Measurements from ENCODE around the gene UBN1.
"Not testable (repeated sequence)": the region's sequence is repeated elsewhere in the genome, so short reads cannot be mapped to it uniquely, and the experiment has no call there.

Gene UBN1

DNA sequence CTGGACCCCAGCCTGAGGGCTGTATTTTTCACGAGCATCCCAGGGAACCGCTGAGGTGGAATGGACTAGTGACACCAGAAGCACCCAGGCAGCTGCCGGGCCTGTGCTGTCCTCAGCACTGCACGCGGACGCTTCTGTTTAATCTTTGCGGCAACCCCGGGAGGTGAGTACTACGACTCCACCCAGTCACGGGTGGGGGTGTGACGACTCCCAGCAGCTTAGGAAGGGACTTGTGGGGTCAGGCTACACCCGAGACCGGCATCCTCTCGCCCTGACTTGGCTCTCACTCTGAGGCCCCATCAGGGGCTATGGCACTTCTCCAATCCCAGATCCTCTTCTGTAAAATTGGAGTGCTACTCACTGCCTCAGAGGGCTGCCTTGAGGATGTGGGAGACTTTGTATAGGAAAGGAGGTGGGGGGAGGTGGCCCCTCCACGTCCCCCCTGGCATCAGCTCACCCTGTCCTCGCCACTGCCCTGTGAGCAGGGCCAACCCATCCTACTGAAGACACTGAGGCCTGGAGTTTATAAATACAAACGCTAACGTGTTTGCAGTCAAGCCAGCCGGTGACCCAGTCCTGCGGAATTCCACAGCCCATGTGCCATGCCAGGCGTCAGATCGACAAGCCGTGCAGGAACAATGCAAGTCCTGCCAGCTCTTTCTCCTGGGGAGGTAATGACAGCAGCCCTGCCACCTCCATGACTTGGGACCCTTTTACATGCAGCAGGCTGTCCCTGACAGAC, 45.3 kb downstream of the UBN1 start:
- TF ChIP-seq, protein P1, sequence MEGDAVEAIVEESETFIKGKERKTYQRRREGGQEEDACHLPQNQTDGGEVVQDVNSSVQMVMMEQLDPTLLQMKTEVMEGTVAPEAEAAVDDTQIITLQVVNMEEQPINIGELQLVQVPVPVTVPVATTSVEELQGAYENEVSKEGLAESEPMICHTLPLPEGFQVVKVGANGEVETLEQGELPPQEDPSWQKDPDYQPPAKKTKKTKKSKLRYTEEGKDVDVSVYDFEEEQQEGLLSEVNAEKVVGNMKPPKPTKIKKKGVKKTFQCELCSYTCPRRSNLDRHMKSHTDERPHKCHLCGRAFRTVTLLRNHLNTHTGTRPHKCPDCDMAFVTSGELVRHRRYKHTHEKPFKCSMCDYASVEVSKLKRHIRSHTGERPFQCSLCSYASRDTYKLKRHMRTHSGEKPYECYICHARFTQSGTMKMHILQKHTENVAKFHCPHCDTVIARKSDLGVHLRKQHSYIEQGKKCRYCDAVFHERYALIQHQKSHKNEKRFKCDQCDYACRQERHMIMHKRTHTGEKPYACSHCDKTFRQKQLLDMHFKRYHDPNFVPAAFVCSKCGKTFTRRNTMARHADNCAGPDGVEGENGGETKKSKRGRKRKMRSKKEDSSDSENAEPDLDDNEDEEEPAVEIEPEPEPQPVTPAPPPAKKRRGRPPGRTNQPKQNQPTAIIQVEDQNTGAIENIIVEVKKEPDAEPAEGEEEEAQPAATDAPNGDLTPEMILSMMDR (conservative IDR thresholded peaks at IDR 0.05; ENCODE audit: low read length): no peak
- DNase-seq (ENCODE audit: low read depth): peak; percentile 23
- H3K4me3 ChIP-seq (ENCODE audit: low read length): no peak overlapping the region

DNA sequence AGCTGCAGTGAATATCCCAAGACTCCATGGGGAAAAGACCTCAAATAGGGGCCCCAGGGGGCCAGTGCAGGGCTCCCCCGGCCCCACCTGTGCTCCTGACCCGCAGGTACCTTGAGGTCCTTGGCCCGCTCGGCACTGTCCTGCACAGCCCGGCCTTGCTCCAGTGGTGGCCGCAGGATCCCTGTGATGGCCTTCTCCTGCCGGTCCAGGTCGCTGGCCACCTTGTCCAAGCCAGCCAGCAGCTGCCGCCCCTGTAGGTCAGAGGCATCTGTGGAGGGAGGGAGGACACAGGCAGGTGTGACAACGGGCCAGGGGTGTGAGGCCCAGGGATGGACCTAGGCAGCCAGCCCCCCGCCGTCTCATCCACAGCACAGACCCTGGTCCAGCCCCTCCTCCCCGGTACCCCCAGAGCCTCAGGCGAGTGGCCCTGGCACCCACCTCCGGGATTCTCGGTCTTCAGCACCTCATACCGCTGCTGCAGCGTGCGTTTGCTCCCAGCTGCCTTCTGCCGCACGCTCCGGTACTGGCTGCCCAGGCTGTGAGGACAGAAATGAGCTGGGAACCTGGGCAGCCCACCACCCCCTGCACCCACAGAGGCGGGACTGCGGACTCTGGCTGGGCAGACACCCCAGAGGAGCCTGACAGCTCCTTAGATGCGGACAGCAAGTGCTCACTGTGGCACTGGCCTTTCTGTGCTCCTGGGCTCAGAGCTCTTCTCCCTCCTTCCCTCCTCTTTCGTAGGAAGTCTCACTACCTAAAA, 46.0 kb downstream of the UBN1 start:
- DNase-seq (ENCODE audit: low read depth): no peak
- TF ChIP-seq, protein P1 (conservative IDR thresholded peaks at IDR 0.05; ENCODE audit: low read length): no peak
- no peak overlapping the region for H3K4me3 ChIP-seq (ENCODE audit: low read length)

DNA sequence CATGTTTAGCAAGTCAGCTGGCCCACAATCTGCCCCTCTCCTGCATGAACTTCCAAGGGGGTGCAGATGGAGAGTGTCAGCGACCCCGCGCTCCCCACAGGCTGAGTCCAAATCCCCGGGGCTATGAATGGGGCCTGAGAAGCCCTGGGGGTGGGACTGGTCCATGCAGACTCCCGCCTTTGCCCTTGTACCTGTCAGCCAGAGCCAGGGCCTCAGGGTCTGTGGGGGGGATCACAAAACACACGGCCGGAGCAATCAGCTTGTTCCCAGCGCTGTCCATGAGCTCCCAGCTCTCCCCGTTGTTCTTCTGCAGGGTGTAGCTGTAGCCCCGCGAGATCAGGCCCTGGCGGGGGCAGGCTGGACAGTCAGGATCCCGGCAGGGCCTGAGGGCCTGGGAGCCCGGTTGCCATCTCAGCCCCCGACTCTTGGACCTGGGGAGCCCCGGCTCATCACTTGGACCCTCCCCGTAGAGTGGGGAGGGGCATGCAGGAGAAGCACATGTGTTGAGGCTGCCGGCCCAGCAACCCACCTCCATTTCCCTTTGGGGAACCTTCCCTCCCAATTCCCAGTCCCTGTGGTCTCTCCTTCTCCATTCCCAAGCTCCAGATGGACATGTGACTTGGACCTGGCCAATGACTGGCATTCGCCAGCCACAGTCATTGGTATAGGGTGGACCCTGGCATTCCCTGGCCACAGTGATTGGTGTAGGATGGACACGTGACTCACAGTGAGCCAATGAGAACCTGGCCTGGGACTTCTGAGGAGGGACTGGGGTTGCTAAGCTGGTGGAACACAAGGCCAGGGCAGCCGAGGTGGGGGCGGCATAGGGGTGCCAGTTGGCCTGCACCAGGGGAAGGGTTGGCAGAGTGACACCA, 47.2 kb downstream of the UBN1 start:
- DNase-seq (ENCODE audit: low read depth): no peak

GRCh38 chr16:4895366-4895765, 48.1 kb downstream of the UBN1 start:
- no peak for DNase-seq (ENCODE audit: low read depth)
- no peak overlapping the region for H3K4me3 ChIP-seq (ENCODE audit: low read length)
- TF ChIP-seq, protein P1 (conservative IDR thresholded peaks at IDR 0.05; ENCODE audit: low read length): no peak

More for the DNA sequence above, 47.2 kb downstream of the UBN1 start:
- TF ChIP-seq, protein P1 (conservative IDR thresholded peaks at IDR 0.05; ENCODE audit: low read length): no peak
- no peak overlapping the region for H3K4me3 ChIP-seq (ENCODE audit: low read length)

DNA sequence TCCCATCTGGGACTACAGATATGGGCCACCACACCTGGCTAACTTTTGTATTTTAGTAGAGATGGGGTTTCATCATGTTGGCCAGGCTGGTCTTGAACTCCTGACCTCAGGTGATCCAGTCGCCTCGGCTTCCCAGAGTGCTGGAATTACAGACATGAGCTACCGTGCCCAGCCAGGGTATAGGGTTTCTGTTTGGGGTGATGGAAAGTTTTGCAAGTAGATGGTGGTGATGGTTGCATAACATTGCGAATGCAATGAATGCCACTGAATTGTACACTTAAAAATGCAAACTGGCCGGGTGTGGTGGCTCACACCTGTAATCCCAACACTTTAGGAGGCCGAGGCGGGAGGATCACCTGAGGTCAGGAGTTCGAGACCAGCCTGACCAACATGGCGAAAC, 49.5 kb downstream of the UBN1 start:
- not testable (repeated sequence) for DNase-seq (ENCODE audit: low read depth); H3K4me3 ChIP-seq (ENCODE audit: low read length)

DNA sequence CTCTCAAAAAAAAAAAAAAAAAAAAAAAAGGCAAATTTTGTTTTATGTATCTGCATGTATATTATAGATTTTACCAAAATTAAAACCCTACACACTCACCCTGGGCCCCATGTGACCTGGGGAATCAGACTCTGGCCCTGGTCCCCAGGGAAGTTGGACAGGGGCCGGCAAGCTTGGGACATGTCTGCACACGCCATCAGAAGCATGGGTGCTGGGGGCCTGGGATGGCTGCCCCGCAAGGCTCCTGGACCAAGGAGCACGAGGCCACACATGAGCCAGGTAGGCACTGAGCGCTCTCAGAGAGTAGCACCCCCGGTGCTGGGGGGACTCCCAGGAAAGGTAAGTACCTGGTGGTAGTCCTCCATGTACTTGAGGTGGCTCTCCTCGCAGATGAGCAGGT, 50.0 kb downstream of the UBN1 start:
- no peak for DNase-seq (ENCODE audit: low read depth)
- TF ChIP-seq, protein P1 (conservative IDR thresholded peaks at IDR 0.05; ENCODE audit: low read length): no peak
- no peak overlapping the region for H3K4me3 ChIP-seq (ENCODE audit: low read length)

- no peak overlapping the region for H3K4me3 ChIP-seq (ENCODE audit: low read length)
- TF ChIP-seq, protein P1 (conservative IDR thresholded peaks at IDR 0.05; ENCODE audit: low read length): no peak
- DNase-seq (ENCODE audit: low read depth): no peak
These were observed 51.7 kb downstream of the UBN1 start for GRCh38 chr16:4898811-4899473.

All from AG10803 (cell line).